GM19238 (cell line): ENCODE results near the gene MAP3K7CL.
"Not testable (repeated sequence)": the region's sequence is repeated elsewhere in the genome, so short reads cannot be mapped to it uniquely, and the experiment has no call there.

Experiments
- DNase-seq: peaks from one replicate; pipeline ENCODE4 v3.0.0; 2011; ENCODE audit warnings: low spot score; ENCODE audit not compliant: insufficient read length

Gene MAP3K7CL

DNA sequence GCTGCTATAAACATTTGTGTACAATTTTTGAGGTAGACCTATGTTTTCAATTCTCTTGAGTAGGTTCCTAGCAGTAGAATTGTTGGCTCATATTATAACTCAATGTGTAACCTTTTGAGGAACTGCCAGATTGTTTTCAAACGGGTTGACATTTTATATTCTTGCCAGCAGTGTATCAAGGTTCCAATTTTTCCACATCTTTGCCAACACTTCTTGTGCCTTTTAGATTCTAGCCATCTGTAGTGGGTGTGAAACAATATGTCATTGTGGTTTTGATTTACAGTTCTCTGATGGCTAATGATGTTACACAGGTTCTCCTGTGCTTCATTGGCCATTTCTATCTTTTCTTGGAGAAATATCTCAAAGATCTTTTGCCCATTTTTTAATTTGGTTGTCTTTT lies 36.4 kb downstream of the MAP3K7CL start:
- DNase-seq, result no peak

DNA sequence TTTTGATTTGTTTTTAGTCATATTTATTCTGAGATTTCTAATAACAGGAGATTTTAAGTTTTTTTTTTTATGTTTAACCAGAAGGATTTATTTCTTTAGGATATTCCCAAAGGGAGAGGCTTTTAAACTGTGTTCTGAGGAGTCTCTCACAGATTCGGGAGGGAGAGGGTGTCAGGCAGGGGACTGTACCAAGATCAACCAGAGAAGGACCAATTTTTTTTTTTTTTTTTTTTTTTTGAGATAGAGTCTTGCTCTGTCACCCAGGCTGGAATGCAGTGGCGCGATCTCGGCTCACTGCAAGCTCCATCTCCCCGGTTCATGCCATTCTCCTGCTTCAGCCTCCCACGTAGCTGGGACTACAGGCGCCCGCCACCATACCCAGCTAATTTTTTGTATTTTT lies 37.0 kb downstream of the MAP3K7CL start:
- DNase-seq, result not testable (repeated sequence)

DNA sequence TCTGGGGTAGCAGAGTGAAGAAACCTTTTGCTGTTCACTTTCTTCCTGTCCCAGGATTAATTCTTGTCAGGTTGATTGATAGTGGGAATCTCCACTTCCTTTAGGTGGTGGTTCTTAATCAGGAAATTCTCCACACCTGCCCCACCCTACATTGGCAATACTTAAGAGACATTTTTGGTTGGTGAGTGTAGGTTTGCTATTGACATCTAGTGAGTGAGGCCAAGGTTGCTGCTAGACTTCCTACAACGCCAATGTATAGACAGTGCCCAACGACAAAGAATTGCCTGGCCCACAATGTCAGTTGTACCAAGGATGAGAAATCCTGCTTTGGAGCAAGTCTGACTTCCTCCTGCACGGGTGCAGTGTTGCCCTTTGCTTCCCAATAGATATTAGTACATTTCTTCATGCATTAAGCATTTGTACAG lies 38.5 kb downstream of the MAP3K7CL start:
- no peak for DNase-seq

DNA sequence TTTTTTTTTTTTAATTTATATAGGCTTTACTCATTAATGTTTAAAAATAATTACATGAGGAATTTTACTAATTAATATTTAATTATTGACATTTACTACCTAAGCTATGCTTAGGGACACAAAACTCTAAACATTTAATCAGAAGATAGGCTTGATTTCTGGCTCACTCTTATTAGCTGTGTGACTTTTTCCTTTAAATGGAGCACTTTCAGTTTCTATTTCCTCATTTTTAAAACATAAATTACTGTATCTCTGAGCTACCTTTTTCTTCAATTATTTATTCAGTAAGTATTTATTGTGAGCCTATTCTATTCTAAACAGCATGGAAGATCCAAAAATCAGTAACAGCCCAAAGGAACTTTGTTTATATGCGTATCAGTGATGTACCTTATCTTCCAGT lies 40.5 kb downstream of the MAP3K7CL start:
- DNase-seq, result no peak

DNA sequence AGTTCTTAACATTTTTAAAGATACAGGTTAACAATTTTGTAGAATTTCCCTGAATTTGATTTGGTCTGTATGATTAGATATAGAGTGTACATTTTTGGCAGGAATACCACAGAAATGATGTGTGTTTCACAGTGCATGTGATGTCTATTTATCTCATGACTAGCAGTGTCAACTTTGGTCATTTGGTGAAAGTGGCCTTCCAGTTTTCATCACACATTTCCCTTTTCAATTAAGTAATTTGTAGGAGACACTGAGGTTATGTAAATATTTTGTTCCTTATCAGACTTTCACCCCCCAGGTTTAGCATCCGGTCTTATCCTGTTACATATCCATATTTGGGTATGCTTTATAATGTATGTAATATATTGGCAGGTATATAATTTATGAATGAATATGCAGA lies 41.8 kb downstream of the MAP3K7CL start:
- DNase-seq, result no peak

DNA sequence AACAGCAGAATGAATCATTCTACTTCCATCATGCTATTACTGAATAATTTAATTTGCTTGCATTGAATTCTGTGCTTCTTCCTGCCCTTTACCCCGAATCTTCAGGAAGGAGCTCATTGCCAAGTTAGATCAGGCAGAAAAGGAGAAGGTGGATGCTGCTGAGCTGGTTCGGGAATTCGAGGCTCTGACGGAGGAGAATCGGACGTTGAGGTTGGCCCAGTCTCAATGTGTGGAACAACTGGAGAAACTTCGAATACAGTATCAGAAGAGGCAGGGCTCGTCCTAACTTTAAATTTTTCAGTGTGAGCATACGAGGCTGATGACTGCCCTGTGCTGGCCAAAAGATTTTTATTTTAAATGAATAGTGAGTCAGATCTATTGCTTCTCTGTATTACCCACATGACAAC lies 44.2 kb downstream of the MAP3K7CL start:
- no peak for DNase-seq

DNA sequence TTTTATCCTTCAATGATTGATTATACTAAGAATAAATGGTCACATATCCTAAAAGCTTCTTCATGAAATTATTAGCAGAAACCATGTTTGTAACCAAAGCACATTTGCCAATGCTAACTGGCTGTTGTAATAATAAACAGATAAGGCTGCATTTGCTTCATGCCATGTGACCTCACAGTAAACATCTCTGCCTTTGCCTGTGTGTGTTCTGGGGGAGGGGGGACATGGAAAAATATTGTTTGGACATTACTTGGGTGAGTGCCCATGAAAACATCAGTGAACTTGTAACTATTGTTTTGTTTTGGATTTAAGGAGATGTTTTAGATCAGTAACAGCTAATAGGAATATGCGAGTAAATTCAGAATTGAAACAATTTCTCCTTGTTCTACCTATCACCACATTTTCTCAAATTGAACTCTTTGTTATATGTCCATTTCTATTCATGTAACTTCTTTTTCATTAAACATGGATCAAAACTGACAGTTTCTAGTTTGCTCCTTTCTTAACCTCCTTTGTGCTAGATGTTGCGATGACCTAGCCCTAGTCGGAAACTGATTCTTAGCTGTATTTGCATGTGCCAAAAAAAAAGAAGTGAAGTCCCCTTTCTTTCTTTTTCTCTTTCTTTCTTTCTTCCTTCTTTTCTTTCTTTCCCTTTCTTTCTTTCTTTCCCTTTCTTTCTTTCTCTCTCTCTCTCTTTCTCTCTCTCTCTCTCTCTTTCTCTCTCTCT lies 45.1 kb downstream of the MAP3K7CL start:
- DNase-seq, result no peak

DNA sequence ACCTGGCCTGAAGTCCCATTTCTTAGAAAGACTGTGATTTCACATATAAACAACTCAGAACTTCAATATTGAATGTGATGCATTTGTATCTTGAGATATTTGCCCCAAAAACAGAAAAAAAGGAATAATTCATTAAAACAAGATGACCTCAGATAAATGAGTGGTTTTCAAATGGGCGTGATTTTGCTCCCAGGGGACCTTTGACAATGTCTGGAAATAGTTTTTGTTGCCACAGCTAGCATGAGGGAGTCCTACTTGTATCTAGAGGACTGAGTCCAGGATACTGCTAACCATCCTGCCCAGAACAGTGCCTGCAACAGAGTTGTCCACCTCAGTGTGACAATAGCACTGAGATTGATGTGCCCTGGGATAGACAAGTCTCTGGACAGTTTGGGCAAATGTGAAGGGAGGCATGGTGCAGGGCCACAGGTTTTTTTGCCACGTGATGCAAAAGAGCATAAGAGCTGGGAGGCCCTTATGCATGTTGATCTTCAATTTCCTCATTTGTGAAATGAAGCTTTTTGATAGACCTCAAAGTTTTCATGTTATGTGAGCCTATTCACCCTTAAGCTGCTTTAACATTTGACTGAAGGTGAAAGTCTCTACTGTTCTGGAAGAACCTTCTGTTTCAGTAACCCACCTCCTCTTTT lies 46.2 kb downstream of the MAP3K7CL start:
- DNase-seq, result no peak

DNA sequence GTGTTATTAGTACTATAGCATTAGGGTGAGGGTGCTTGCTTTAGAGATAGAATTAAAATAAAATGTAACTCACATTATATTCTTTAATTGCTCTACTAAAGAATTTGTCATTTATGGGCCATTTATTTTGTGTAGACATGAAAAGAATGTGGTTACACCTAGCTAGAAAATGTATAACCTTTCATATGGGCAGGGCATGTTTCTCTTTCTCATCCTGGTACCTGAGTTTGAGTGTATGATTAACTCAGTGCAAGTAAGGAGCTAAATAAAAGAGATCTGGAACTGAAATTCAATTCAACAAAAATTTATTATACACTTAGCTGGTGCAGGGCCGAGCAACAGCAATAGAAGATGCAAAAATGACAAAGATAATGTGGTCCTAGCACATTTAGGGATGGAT lies 47.4 kb downstream of the MAP3K7CL start:
- no peak for DNase-seq

DNA sequence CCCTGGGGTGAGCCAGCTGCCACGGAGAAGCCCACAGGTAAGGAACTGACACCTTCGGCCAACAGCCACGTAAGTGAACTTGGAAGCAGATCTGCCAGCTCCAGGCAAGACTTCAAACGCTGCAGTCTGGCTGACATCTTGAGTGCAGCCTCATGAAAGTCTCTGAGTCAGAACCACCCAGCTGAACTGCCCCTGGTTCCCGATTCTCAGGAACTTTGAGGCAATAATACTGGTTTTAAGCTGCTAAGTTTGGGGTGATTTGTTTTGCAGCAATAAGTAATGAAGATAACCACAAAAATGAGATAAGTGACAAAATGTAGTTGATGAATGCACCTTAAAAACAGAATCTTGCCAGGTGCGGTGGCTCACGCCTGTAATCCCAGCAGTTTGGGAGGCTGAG lies 48.5 kb downstream of the MAP3K7CL start:
- no peak for DNase-seq

DNA sequence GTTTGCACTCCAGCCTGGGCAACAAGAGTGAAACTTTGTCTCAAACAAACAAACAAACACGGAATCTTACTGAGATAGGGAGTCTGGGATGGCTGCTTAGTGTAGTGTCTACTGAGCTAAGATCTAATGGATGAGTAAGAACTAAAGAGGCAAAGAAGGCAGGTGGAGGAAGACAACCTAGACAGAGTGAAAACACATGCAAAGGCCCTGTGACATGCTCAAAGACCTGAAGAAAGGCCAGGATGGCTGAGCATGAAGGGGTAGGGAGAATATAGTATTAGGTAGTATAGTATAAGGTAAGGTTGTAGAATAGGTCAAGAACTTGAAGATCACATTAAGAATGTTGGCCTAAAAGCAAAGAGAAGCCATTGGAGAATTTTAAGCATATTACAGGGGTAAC lies 49.1 kb downstream of the MAP3K7CL start:
- DNase-seq, result no peak

DNA sequence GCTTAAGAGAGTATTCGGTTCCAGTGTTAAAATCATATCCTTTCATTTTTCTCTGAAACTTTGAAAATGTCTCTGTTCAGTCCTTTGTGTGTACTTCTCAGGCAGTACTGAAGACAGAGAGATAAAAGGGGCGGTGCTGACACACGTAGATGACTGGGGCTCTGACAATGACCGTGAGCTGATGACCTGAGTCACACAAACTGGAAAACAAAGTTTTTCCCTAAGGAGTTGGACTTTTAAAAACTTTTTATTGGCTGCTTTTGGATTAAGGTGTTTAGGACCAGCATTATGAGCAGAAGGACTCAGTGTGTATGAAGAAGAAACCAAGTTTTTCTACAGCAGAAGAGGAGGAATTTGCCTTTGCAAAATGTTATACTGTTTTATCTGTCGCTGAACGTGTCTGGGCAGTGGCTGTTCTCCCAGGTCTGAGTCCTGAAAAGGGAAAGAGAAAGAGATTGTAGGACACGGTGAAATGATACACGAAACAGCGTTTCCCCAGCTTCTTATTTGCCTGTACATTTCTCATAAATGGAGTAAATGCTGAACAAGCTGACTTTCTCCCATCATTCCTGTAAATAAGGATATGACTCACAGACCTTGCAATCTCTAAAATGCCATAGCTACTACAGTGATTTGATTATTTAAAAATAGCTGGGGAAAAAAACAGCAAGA lies 51.5 kb downstream of the MAP3K7CL start:
- DNase-seq, result no peak

DNA sequence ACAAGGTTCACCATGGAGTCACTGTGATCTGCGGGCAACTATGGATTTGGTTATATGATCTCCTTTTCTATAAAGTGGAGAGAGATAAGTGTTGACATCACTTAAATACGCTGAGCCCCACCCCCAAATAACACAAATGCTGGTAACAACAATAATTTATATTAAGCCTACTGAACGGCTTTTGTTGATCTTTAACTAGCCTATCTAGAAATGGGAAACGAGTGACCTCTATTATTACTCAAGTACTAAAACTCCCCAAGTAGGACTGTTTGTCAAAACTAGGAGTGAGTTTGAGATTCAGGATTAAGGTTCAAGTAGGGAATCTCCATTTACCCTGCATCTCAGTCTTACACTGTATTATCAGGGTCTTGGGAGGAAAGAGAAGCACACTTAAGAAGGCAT lies 52.2 kb downstream of the MAP3K7CL start:
- DNase-seq, result no peak

DNA sequence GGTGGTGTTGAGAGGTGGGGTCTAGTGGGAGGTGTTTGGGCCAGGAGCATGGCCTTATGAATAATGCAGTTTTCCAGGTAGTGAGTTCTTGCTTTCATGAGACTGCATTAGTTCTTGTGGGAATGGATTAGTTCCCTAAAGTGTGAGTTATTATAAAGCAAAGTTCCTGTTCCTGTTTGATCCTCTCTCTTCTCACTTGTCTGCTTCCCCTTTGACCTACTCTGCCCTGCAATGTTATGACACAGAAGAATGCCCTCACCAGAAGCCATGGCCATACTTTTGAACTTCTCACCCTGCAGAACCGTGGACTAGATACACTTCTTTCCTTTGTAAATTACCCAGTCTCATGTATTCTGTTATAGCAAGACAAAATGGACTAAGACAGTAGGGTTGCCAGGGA lies 53.6 kb downstream of the MAP3K7CL start:
- DNase-seq, result no peak

DNA sequence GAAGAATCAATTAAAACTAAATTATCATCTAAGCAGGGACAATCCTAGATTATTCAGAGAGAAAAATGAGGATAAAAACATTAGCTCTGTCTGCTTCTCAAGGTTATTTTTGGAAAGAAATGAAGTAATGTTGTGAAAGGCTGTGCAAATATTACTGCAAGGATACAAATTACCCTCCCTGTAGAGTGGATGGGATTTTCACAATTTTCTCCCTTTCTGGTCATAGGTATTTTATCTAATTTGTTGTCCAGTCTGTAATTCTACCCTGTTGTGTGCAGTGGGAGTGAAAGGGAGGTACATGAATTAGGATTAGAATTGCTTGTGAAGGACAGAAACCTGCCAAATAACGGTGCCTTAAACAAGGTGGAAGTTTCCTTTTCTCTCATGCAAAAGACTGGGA lies 54.7 kb downstream of the MAP3K7CL start:
- no peak for DNase-seq

DNA sequence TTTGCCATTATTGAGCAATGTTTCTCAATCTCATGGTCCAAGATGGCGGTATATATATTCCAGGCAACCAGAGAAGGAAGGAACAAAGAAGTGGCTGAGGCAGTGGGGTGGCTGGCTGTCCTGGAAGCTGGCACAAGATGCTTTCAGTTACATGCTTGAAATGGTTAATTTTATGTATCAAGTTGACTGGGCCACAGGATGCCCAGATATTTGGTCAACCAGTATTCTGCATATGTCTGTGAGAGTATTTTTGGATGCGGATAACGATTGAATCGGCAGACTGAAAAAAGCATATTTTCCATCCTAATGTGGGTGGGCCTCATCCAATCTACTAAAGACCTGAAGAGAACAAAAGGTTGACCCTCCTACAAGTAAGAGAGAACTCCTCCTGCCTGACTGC lies 55.2 kb downstream of the MAP3K7CL start:
- DNase-seq, result no peak

DNA sequence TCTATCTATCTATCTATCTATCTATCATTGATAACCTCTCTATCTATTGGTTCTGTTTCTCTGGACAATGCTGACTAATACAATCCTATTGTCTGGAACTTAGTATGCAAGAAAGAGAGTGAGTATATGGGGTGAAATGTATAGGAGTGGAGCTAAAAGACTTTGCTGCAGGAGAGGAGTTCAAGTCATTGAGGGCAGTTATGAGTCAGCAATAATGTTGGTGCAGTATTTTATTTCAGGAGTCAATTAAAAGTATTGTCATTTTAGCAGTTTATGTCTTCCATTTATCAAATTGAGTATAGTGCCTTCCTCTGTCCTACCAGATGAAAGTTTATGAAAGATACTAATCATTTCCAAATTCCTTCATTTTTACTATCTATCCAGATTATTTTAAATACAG lies 55.8 kb downstream of the MAP3K7CL start:
- DNase-seq, result no peak

DNA sequence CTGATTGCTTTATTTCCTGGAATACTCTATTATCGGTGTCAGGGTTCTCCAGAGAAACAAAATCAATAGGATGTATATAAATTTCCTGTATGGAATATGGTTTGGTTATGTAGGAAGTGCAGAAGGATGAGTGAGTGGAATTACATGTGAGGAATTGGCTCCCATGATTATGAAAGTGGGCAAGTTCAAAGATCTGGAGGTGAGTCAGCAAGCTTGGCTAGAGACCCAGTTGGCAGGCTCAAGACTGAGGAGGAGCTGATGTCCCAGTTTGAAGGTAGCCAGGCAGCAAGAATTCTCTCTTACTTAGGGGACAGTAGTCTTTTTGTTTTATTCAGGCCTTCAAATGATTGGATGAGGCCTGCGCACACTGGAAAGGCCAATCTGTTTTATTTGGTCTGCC lies 57.5 kb downstream of the MAP3K7CL start:
- DNase-seq, result no peak

DNA sequence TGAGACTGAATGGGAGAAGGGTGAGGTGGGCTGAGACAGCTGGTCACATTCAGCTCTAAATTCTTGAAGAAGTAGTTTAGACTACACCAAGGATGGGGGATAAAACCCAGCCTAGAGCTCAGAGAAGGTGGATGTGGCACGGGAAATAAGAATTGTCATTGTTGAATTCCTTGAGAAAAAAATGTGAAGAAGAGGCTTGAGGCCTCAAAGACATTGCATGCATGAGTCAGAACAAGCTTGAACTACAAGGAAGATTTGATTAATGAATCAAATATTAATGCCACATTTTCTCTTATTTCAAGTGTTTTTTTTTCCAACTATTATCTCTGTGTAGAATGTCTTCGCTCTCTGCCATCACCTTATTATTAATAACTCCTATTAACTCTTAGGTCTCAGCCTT lies 58.9 kb downstream of the MAP3K7CL start:
- DNase-seq, result no peak

DNA sequence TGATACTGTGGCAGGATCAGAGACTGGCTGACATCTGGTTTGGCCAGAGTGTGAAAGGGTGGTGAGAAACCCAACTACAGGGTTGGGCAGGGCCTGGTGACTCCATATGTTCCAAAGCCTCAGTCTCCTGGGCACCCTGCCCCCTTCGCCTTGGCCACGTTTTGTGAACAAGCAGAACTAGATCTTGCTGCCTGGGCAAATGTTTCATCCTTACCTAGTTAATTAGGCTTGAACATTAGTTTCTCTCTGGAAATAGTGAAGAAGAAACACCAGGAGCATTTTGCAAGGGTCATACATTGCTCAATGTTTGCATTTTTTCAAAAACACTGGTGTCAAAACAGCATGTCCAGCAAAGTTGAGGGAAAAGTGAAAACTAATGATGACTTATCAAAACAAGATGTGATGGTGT lies 60.5 kb downstream of the MAP3K7CL start:
- no peak for DNase-seq

DNA sequence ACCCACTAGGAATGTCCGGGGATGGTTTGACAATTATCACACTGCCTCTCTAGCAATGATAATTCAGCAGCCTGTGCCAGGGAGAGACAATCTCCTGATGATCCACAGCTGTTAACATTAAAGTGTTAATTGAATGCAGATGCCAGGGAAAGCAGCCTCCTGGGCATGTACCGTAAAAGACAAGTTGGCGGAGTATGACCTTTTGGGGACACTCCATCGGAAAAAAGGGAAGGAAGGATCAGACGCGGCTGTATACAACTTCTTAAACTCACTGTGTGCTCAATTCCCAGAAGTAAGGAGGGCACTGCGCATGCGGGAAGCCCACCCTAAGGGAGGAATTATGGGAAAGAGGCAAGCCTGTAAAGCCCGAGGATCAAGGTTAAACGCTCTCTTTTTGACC lies 62.6 kb downstream of the MAP3K7CL start:
- DNase-seq, result no peak

DNA sequence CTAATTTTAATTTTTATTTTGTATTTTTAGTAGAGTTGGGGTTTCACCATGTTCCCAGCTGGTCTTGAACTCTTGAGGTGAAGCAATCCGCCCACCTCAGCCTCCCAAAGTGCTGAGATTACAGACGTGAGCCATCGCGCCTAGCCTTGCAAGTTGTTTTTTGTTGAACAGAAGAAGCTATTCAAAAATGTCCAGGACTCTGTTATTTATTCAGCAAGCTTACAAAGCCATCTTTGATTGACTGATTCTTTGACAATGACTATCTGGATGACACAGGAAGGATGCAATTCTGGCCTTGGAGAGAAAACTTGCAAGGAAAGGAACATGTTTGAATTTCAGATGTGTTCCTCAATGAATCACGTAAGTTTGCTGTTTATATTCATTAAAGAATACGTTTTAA lies 63.5 kb downstream of the MAP3K7CL start:
- no peak for DNase-seq

DNA sequence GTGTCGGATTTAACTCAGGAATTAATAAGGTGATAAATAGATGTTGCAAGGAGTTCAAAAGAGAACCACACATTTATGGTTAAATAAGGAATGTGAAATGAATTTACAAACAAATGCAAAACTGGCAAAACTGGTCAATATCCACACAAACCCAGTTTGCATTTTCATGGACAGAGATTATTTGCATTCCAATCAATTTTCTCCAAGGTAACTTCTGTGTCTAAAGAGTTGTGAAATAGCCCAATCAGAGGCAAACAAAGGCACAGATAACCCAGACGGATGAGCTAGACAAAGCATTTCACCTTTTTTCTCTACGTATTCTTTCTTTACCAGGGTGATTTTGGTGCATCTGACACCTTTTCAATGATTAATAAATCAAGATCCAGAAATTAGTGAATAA lies 63.9 kb downstream of the MAP3K7CL start:
- DNase-seq, result no peak
